ENCODE data around the gene ADGRG3.

ADGRG3 gene

GRCh38 chr16:57620335-57621231 is 47.5 kb upstream of the ADGRG3 start:
- TF ChIP-seq POLR2AphosphoS5 (IDR thresholded peaks at IDR 0.05; ENCODE audit: low read depth), result no peak
- TF ChIP-seq CTCF (IDR thresholded peaks at IDR 0.05; ENCODE audit: insufficient read depth, low read length), result no peak
- TF ChIP-seq SPI1 (IDR thresholded peaks at IDR 0.05; ENCODE audit: borderline replicate concordance, low read depth), result no peak
- TF ChIP-seq GABPA (IDR thresholded peaks at IDR 0.05; ENCODE audit: low read depth), result no peak
- no peak for TF ChIP-seq REST (IDR thresholded peaks at IDR 0.05; ENCODE audit: insufficient replicate concordance, low read depth)
- Histone ChIP-seq H3K4me3 (replicated peaks; ENCODE audit: insufficient read depth, low read length) (no peak overlapping the region), H3K27me3 (ENCODE audit: insufficient read depth, poor library complexity, severe bottlenecking) (no peaks in the 10 kb centered on the region), H3K27ac (replicated peaks) (no peak overlapping the region)
- no peak for DNase-seq (ENCODE audit: low read depth in 1 of 2, low spot score in 1 of 2)

GRCh38 chr16:57621521-57622271 is 46.4 kb upstream of the ADGRG3 start:
- no peak overlapping the region for H3K27ac ChIP-seq (replicated peaks)
- H3K4me3 ChIP-seq (replicated peaks; ENCODE audit: insufficient read depth, low read length), result no peak overlapping the region
- no peak for DNase-seq (ENCODE audit: low read depth in 1 of 2, low spot score in 1 of 2)

More at GRCh38 chr16:57621521-57622271, 46.4 kb upstream of the ADGRG3 start:
- no peaks in the 10 kb centered on the region for H3K27me3 ChIP-seq (ENCODE audit: insufficient read depth, poor library complexity, severe bottlenecking)
- TF ChIP-seq POLR2AphosphoS5 (IDR thresholded peaks at IDR 0.05; ENCODE audit: low read depth) (no peak), REST (IDR thresholded peaks at IDR 0.05; ENCODE audit: insufficient replicate concordance, low read depth) (no peak), CTCF (IDR thresholded peaks at IDR 0.05; ENCODE audit: insufficient read depth, low read length) (no peak), GABPA (IDR thresholded peaks at IDR 0.05; ENCODE audit: low read depth) (no peak), SPI1 (IDR thresholded peaks at IDR 0.05; ENCODE audit: borderline replicate concordance, low read depth) (no peak)
